Body of pancreas (tissue), 4 donors: ENCODE measurements around the gene KRI1. TPM values are rescaled to one million over a fixed set of nuclear protein-coding genes. Genes with fewer than 3 reads are reported as not detected.
"Not testable (repeated sequence)": the region's sequence is repeated elsewhere in the genome, so short reads cannot be mapped to it uniquely, and the experiment has no call there.

Source experiments
- ATAC-seq: fragments of 150-250 bp; one replicate; pipeline ENCODE4 v1.9.1; 2016
- DNase-seq, 4 donors: peaks; one replicate each; pipeline ENCODE4 v3.0.0-alpha.2; 2019
- H3K27ac ChIP-seq, 4 donors: fragments of 200-600 bp; sonication (generic); 1 replicate in 3 of 4; 2 replicates in 1 of 4; pipeline versions ENCODE4 v1.5.1 to v1.6.1; 2016 to 2019; ENCODE audit warnings: mild to moderate bottlenecking in 1 of 4, mixed read lengths in 1 of 4, moderate library complexity in 1 of 4
- H3K27me3 ChIP-seq, 2 donors: fragments of 200-600 bp; sonication (generic); one replicate each; pipeline ENCODE4 v1.6.0; 2016; ENCODE audit warnings: mild to moderate bottlenecking in 1 of 2
- H3K36me3 ChIP-seq, 2 donors: fragments of 200-600 bp; sonication (generic); replicated peaks in 1 of 2; 2 replicates each; pipeline ENCODE4 v1.5.1; 2016; ENCODE audit warnings: low read depth in 2 of 2; ENCODE audit not compliant: insufficient read depth in 1 of 2
- H3K4me1 ChIP-seq: fragments of 200-600 bp; sonication (generic); one replicate; pipeline ENCODE4 v1.6.0; 2016
- H3K4me3 ChIP-seq, 2 donors: fragments of 200-600 bp; sonication (generic); 1 replicate in 1 of 2; 2 replicates in 1 of 2; pipeline ENCODE4 v1.5.1; 2016 to 2019
- H3K9me3 ChIP-seq, 3 donors: fragments of 200-600 bp; sonication (generic); 1 replicate in 2 of 3; 2 replicates in 1 of 3; pipeline ENCODE4 v1.5.1; 2016
- POLR2A ChIP-seq, 3 donors: fragments of 450-650 bp; IDR thresholded peaks; one replicate each; pipeline ENCODE4 v1.6.1; 2016; ENCODE audit warnings: antibody characterized with exemption in 3 of 3, mild to moderate bottlenecking in 2 of 3
- WGBS, 2 donors: methylation state at CpG; one replicate each; pipeline ENCODE4 v1.1.5; 2017; 5-methylcytosine and 5-hydroxymethylcytosine counted together
- intact Hi-C: fragments of 100-400 bp; cut with DNase I; formaldehyde crosslinking; loops from one replicate; pipeline ENCODE4 v1.15.1; 2023
- total RNA-seq, 2 donors: library from RNA; depleted of rRNA; stranded (reverse); fragments of >200 nt; gene quantifications; one replicate each; pipeline ENCODE4 v1.1.0, GENCODE V29; 2016
- TF ChIP-seq, protein P1 (sequence below), 7 experiments: fragments of 450-650 bp in 4 of 7; fragments of 200-600 bp in 3 of 7; sonication (generic) in 3 of 7; IDR thresholded peaks; one replicate each; pipeline ENCODE4 v1.5.1; 2016 to 2019; ENCODE audit warnings: antibody characterized with exemption in 7 of 7

Gene KRI1
- total RNA-seq, 2 donors from 2014 or later, result 24.1 to 28.8 TPM

DNA sequence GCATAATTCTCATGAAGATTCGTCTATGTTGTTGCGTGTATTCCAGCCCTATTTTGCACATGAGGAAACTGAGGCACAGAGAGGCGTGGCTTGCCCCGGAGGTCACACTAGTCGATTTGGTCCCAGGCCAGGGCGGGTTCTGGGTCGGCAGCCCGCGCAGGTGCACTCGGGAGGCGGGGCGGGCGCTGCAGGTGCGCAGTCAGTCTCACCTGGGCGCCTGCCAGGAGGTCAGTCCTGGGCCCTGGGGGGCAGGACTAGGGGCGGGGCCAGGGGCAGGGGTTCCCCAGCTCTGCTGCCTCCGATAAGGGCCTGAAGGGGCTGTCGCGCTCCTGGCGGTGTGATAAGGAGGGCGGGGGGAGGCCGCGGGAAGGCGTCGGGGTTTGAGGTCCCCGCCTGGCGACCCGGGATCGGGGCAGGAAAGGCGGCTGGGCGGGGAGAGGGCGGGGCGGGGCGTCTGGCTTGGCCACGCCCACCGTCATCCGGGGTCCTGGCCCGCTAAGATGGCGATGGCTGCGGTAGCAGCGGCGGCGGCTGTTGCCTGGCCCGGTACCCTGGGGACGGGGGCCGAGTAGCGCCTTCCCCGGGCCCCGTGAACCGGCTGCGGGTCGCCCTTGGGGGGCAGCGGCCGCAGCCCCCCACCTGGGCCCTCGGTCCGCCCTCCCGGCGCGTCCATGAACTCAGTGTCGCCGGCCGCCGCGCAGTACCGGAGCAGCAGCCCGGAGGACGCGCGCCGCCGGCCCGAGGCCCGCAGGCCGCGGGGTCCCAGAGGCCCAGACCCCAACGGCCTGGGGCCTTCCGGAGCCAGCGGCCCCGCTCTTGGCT is 22.2 kb downstream of the KRI1 start, which contains the start of gene ATG4D:
Gene ATG4D, plus strand, starts transcription at position 485 of the 822 bp plus-strand sequence. Its CDS starts 187 bp downstream, at position 672.
- peak within 1 kb of the TSS; percentile 78 to 95 for H3K4me3 ChIP-seq
- 0 to 1% methylated on average over 14 to 47 of the region's 79 CpGs for WGBS, 2 donors
- peak; percentile 95 to 99 (median 96) for DNase-seq
- peak; percentile 90 for ATAC-seq
- no peaks in the 10 kb centered on the region for H3K27me3 ChIP-seq
- H3K4me1 ChIP-seq, result peaks cover 26% of the 10 kb centered on the region
- H3K27ac ChIP-seq, result peak within 1 kb of the TSS; percentile 77 to 98 (median 95)
- peak; percentile 76 to 81 (median 80) for TF ChIP-seq POLR2A (IDR thresholded peaks at IDR 0.05)
- TF ChIP-seq, protein P1, sequence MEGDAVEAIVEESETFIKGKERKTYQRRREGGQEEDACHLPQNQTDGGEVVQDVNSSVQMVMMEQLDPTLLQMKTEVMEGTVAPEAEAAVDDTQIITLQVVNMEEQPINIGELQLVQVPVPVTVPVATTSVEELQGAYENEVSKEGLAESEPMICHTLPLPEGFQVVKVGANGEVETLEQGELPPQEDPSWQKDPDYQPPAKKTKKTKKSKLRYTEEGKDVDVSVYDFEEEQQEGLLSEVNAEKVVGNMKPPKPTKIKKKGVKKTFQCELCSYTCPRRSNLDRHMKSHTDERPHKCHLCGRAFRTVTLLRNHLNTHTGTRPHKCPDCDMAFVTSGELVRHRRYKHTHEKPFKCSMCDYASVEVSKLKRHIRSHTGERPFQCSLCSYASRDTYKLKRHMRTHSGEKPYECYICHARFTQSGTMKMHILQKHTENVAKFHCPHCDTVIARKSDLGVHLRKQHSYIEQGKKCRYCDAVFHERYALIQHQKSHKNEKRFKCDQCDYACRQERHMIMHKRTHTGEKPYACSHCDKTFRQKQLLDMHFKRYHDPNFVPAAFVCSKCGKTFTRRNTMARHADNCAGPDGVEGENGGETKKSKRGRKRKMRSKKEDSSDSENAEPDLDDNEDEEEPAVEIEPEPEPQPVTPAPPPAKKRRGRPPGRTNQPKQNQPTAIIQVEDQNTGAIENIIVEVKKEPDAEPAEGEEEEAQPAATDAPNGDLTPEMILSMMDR (IDR thresholded peaks at IDR 0.05), result no peak
- no peaks in the 10 kb centered on the region for H3K9me3 ChIP-seq
- intact Hi-C loops, result no loop called here
- H3K36me3 ChIP-seq, result peaks cover 0 to 5% of the 10 kb centered on the region in 2 donors

DNA sequence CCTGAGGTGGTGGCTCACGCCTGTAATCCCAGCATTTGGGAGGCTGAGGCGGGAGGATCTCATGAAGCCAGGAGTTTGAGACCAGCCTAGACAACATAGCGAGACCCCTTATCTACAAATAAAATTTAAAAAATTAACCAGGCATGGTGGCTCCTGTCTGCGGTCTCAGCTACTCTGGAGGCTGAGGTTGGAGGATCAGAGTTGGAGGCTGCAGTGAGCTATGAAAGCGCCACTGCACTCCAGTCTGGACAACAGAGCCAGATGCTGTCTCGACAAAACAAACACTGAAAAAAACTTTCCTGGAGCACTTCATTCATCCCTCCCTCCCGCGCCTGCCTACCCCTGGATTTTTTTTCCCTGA is 22.8 kb downstream of the KRI1 start:
- no peaks in the 10 kb centered on the region for H3K27me3 ChIP-seq
- 44 to 49% methylated on average over 8 of the region's 8 CpGs for WGBS, 2 donors
- peak overlapping the region; percentile 78 to 95 for H3K4me3 ChIP-seq
- TF ChIP-seq, protein P1 (IDR thresholded peaks at IDR 0.05), result no peak
- TF ChIP-seq POLR2A (IDR thresholded peaks at IDR 0.05), result no peak
- peak; percentile 25 for ATAC-seq
- peaks cover 0 to 5% of the 10 kb centered on the region in 2 donors for H3K36me3 ChIP-seq
- DNase-seq, result no peak
- peaks cover 26% of the 10 kb centered on the region for H3K4me1 ChIP-seq
- H3K9me3 ChIP-seq, result no peaks in the 10 kb centered on the region
- intact Hi-C loops, result no loop called here
- peak overlapping the region; percentile 77 to 98 (median 95) for H3K27ac ChIP-seq

DNA sequence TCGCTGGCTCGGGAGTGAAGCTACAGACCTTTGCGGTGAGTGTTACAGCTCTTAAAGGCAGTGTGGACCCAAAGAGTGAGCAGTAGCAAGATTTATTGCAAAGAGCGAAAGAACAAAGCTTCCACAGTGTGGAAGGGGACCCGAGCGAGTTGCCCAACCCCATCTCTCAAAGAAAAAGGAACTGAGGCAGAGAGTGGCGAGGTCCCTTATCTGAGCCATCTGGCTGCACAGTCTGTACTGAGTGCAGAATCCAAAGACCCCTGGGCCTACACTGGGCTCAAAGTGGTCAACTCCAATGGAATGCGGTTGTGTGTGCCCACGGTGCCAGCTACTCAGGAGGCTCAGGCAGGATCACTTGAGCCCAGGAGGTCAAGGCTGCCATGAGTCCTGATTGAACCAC is 26.8 kb downstream of the KRI1 start:
- H3K4me3 ChIP-seq, H3K27ac ChIP-seq, H3K36me3 ChIP-seq, ATAC-seq, H3K27me3 ChIP-seq, DNase-seq, H3K4me1 ChIP-seq, intact Hi-C loops, H3K9me3 ChIP-seq: not testable (repeated sequence)
- 56 to 87% methylated on average over 8 to 9 of the region's 9 CpGs for WGBS, 2 donors

DNA sequence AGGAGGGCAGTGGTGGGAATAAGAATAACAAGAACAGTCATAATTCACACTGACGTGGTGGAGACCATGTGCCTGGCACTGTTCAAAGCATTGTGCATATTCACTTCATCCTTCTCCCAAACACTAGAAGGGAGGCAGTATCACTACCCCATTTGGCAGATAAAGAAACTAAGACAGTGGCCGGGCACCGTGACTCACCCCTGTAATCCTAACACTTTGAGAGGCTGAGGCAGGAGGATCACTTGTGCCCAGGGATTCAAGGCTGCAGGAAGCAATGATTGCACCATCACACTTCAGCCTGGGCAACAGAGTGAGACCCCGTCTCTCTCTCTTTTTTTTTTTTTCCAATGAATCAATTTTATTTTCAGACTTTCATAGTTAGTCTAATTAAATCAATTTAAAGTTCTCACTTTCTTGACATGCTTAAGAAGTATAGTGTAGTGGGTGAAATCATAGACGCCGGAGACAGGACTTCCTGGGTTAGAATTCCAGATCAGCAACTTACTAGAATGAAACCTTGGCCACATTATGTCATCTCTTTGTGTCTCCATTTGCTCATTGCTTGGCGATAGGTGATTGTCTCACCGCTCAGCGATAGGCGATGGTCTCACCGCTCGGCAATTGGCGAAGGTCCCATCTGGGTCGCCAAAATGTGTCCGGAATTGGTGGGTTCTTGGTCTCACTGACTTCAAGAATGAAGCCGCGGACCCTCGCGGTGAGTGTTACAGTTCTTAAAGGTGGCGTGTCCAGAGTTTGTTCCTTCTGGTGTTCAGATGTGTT is 27.4 kb downstream of the KRI1 start:
- no peaks in the 10 kb centered on the region for H3K36me3 ChIP-seq
- ATAC-seq, result no peak
- peaks cover 6% of the 10 kb centered on the region for H3K4me1 ChIP-seq
- H3K4me3 ChIP-seq, result no peak overlapping the region
- intact Hi-C loops, result no loop called here
- no peak for DNase-seq
- no peaks in the 10 kb centered on the region for H3K9me3 ChIP-seq
- H3K27ac ChIP-seq, result no peak overlapping the region
- TF ChIP-seq, protein P1 (IDR thresholded peaks at IDR 0.05), result no peak
- TF ChIP-seq POLR2A (IDR thresholded peaks at IDR 0.05), result no peak
- no peaks in the 10 kb centered on the region for H3K27me3 ChIP-seq
- WGBS, 2 donors, result 73 to 77% methylated on average over 11 to 18 of the region's 20 CpGs

DNA sequence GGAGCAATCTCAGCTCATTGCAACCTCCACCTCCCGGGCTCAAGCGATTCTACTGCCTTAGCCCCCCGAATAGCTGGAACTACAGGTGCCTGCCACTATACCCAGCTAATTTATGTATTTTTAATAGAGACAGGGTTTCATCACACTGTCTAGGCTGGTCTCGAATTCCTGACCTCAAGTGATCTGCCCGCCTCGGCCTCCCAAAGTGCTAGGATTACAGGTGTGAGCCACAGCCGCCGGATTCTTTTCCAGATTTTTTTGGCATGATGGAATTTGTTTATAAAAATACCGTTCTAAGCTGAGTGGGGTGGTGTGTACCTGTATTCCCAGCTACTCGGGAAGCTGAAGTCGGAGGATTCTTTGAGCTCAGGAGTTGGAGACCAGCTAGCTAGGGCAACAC is 28.1 kb downstream of the KRI1 start:
- no peak for DNase-seq
- Histone ChIP-seq H3K27me3 (no peaks in the 10 kb centered on the region), H3K27ac (no peak overlapping the region), H3K36me3 (no peaks in the 10 kb centered on the region), H3K4me1 (no peaks in the 10 kb centered on the region), H3K9me3 (no peaks in the 10 kb centered on the region), H3K4me3 (no peak overlapping the region)
- no peak for TF ChIP-seq POLR2A (IDR thresholded peaks at IDR 0.05)
- TF ChIP-seq, protein P1 (IDR thresholded peaks at IDR 0.05), result no peak
- intact Hi-C loops, result no loop called here
- WGBS, 2 donors, result 77 to 82% methylated on average over 10 to 11 of the region's 11 CpGs
- ATAC-seq, result no peak
